ENCODE results near the gene CD2AP. TPM values are rescaled to one million over a fixed set of nuclear protein-coding genes. Genes with fewer than 3 reads are reported as not detected.

The CD2AP gene
- total RNA-seq, 4 donors from 2014 or later = 49.8 to 140 (median 93.3) TPM

GRCh38 chr6:47521961-47522360 is 44.4 kb downstream of the CD2AP start:
- Histone ChIP-seq H3K4me3 (no peak overlapping the region), H3K27me3 (no peaks in the 10 kb centered on the region), H3K9me3 (no peaks in the 10 kb centered on the region), H3K36me3 (no peaks in the 10 kb centered on the region), H3K27ac (peak overlapping the region in 2 of 4 donors; percentile 15 to 21), H3K4me1 (peaks cover 8 to 71% (median 58%) of the 10 kb centered on the region in 4 donors)
- intact Hi-C loops (cut with DNase I; ENCODE audit: low total_unique reads) (no loop called here), in situ Hi-C loops (cut with MboI; ENCODE audit: low pct_ligation_motif_present in 1 of 4, low pct_unique_long_range_greater_than_20kb in 1 of 4, low sequenced_read_pairs in 3 of 4) (no loop called here)
- TF ChIP-seq EP300 (IDR thresholded peaks at IDR 0.05; ENCODE audit: low read depth) (no peak), POLR2A (IDR thresholded peaks at IDR 0.05) (no peak), POLR2AphosphoS5 (IDR thresholded peaks at IDR 0.05) (no peak), CTCF (IDR thresholded peaks at IDR 0.05) (no peak)
- 84 to 85% methylated on average over 6 of the region's 6 CpGs for WGBS, 2 donors (ENCODE audit: low coverage in 1 of 2)
- no peak for DNase-seq

GRCh38 chr6:47524136-47524845 is 46.7 kb downstream of the CD2AP start:
- 59 to 74% methylated on average over 3 of the region's 3 CpGs for WGBS, 2 donors (ENCODE audit: low coverage in 1 of 2)
- Histone ChIP-seq H3K4me1 (peaks cover 8 to 66% (median 51%) of the 10 kb centered on the region in 4 donors), H3K27me3 (no peaks in the 10 kb centered on the region), H3K36me3 (no peaks in the 10 kb centered on the region), H3K9me3 (no peaks in the 10 kb centered on the region), H3K27ac (peak overlapping the region; percentile 5 to 62 (median 32)), H3K4me3 (no peak overlapping the region)
- TF ChIP-seq POLR2A (IDR thresholded peaks at IDR 0.05) (no peak), EP300 (IDR thresholded peaks at IDR 0.05; ENCODE audit: low read depth) (no peak)
- in situ Hi-C loops (cut with MboI; ENCODE audit: low pct_ligation_motif_present in 1 of 4, low pct_unique_long_range_greater_than_20kb in 1 of 4, low sequenced_read_pairs in 3 of 4) = no loop called here
- DNase-seq = no peak
- intact Hi-C loops (cut with DNase I; ENCODE audit: low total_unique reads) = no loop called here

GRCh38 chr6:47525330-47526057 is 47.9 kb downstream of the CD2AP start:
- WGBS, 2 donors (ENCODE audit: low coverage in 1 of 2) = 54 to 67% methylated on average over 1 to 2 of the region's 2 CpGs
- no peak for DNase-seq
- H3K27me3 ChIP-seq = no peaks in the 10 kb centered on the region
- intact Hi-C loops (cut with DNase I; ENCODE audit: low total_unique reads) (no loop called here), in situ Hi-C loops (cut with MboI; ENCODE audit: low pct_ligation_motif_present in 1 of 4, low pct_unique_long_range_greater_than_20kb in 1 of 4, low sequenced_read_pairs in 3 of 4) (no loop called here)
- no peaks in the 10 kb centered on the region for H3K36me3 ChIP-seq
- H3K27ac ChIP-seq = peak overlapping the region; percentile 45 to 62 (median 53)
- H3K4me3 ChIP-seq = peak overlapping the region in 1 of 4 donors; percentile 18
- no peak for TF ChIP-seq CTCF (IDR thresholded peaks at IDR 0.05)
- peak in 1 of 3 donors; percentile 24 for TF ChIP-seq POLR2AphosphoS5 (IDR thresholded peaks at IDR 0.05)
- no peaks in the 10 kb centered on the region for H3K9me3 ChIP-seq
- H3K4me1 ChIP-seq = peaks cover 0 to 61% (median 40%) of the 10 kb centered on the region in 4 donors

- in situ Hi-C loops (cut with MboI; ENCODE audit: low pct_ligation_motif_present in 1 of 4, low pct_unique_long_range_greater_than_20kb in 1 of 4, low sequenced_read_pairs in 3 of 4) = no loop called here
- no peak overlapping the region for H3K27ac ChIP-seq
- no peak overlapping the region for H3K4me3 ChIP-seq
- intact Hi-C loops (cut with DNase I; ENCODE audit: low total_unique reads) = no loop called here
- H3K4me1 ChIP-seq = peaks cover 0 to 45% (median 28%) of the 10 kb centered on the region in 4 donors
- no peak for DNase-seq
- H3K27me3 ChIP-seq = no peaks in the 10 kb centered on the region
- no peaks in the 10 kb centered on the region for H3K9me3 ChIP-seq
- TF ChIP-seq EP300 (IDR thresholded peaks at IDR 0.05; ENCODE audit: low read depth) = no peak
- TF ChIP-seq CTCF (IDR thresholded peaks at IDR 0.05) = no peak
- TF ChIP-seq POLR2AphosphoS5 (IDR thresholded peaks at IDR 0.05) = no peak
- no peak for TF ChIP-seq POLR2A (IDR thresholded peaks at IDR 0.05)
- H3K36me3 ChIP-seq = no peaks in the 10 kb centered on the region
These were observed 49.7 kb downstream of the CD2AP start for GRCh38 chr6:47527274-47527673.

Data from transverse colon (tissue), 4 donors.